Body of pancreas (tissue), 4 donors: ENCODE measurements around the gene SECTM1. TPM values are rescaled to one million over a fixed set of nuclear protein-coding genes. Genes with fewer than 3 reads are reported as not detected.

Experiments
- ATAC-seq: fragments of 150-250 bp; one replicate; pipeline ENCODE4 v1.9.1; 2016
- DNase-seq, 4 donors: peaks; one replicate each; pipeline ENCODE4 v3.0.0-alpha.2; 2019
- H3K27ac ChIP-seq, 4 donors: fragments of 200-600 bp; sonication (generic); 1 replicate in 3 of 4; 2 replicates in 1 of 4; pipeline versions ENCODE4 v1.5.1 to v1.6.1; 2016 to 2019; ENCODE audit warnings: mild to moderate bottlenecking in 1 of 4, mixed read lengths in 1 of 4, moderate library complexity in 1 of 4
- H3K27me3 ChIP-seq, 2 donors: fragments of 200-600 bp; sonication (generic); one replicate each; pipeline ENCODE4 v1.6.0; 2016; ENCODE audit warnings: mild to moderate bottlenecking in 1 of 2
- H3K36me3 ChIP-seq, 2 donors: fragments of 200-600 bp; sonication (generic); replicated peaks in 1 of 2; 2 replicates each; pipeline ENCODE4 v1.5.1; 2016; ENCODE audit warnings: low read depth in 2 of 2; ENCODE audit not compliant: insufficient read depth in 1 of 2
- H3K4me1 ChIP-seq: fragments of 200-600 bp; sonication (generic); one replicate; pipeline ENCODE4 v1.6.0; 2016
- H3K4me3 ChIP-seq, 2 donors: fragments of 200-600 bp; sonication (generic); 1 replicate in 1 of 2; 2 replicates in 1 of 2; pipeline ENCODE4 v1.5.1; 2016 to 2019
- H3K9me3 ChIP-seq, 3 donors: fragments of 200-600 bp; sonication (generic); 1 replicate in 2 of 3; 2 replicates in 1 of 3; pipeline ENCODE4 v1.5.1; 2016
- POLR2A ChIP-seq, 3 donors: fragments of 450-650 bp; IDR thresholded peaks; one replicate each; pipeline ENCODE4 v1.6.1; 2016; ENCODE audit warnings: antibody characterized with exemption in 3 of 3, mild to moderate bottlenecking in 2 of 3
- WGBS, 2 donors: methylation state at CpG; one replicate each; pipeline ENCODE4 v1.1.5; 2017; 5-methylcytosine and 5-hydroxymethylcytosine counted together
- intact Hi-C: fragments of 100-400 bp; cut with DNase I; formaldehyde crosslinking; loops from one replicate; pipeline ENCODE4 v1.15.1; 2023
- total RNA-seq, 2 donors: library from RNA; depleted of rRNA; stranded (reverse); fragments of >200 nt; gene quantifications; one replicate each; pipeline ENCODE4 v1.1.0, GENCODE V29; 2016
- TF ChIP-seq, protein P1 (sequence below), 7 experiments: fragments of 450-650 bp in 4 of 7; fragments of 200-600 bp in 3 of 7; sonication (generic) in 3 of 7; IDR thresholded peaks; one replicate each; pipeline ENCODE4 v1.5.1; 2016 to 2019; ENCODE audit warnings: antibody characterized with exemption in 7 of 7

The SECTM1 gene
- total RNA-seq, 2 donors from 2014 or later: 5.4 to 6.3 TPM

GRCh38 chr17:82302568-82302963 lies 31.0 kb downstream of the SECTM1 start:
- no peak for DNase-seq

DNA sequence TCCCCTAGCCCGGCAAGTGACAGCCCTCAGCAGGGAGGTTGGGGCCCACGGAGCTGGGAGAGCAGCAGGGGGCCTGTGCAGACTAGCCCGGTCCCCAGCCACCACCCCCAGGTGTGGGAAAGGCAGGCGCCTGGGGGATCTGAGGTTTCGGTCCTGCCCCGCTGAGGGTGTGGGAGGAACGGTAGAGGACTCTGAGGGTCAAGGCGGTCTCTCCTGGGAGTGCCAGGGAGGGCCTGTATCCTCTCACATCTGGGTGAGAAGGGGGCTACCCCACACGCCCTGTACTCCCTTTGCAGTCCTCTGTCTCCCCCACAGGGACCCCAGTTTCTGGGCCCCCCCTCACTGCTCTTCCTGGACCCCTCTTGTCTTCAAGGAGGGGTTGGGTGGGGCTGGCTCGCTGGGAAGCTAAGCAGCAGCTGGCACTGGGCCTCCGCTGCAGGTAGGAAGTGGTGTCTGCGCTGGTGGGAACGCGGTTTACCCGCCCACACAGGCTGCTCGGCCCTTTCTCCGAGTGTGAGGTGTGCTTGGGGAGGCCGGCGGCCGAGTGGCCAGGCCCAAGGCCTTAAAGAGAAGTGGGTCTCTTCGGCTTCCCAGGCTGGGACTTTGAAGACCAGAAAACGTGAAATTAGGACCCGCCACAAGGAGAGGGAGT lies 31.5 kb downstream of the SECTM1 start:
- intact Hi-C loops: no loop called here
- WGBS, 2 donors: 75 to 95% methylated on average over 13 to 22 of the region's 23 CpGs
- H3K4me1 ChIP-seq: peaks cover 26% of the 10 kb centered on the region

More at GRCh38 chr17:82302568-82302963, 31.0 kb downstream of the SECTM1 start:
- no peaks in the 10 kb centered on the region for H3K36me3 ChIP-seq
- no peaks in the 10 kb centered on the region for H3K27me3 ChIP-seq
- no peak overlapping the region for H3K4me3 ChIP-seq
- 88% methylated on average over 14 of the region's 15 CpGs; no CpG with 5 or more reads in 1 of the 2 donors for WGBS, 2 donors
- ATAC-seq: no peak
- no peaks in the 10 kb centered on the region for H3K9me3 ChIP-seq
- intact Hi-C loops: no loop called here
- peaks cover 21% of the 10 kb centered on the region for H3K4me1 ChIP-seq
- no peak overlapping the region for H3K27ac ChIP-seq
- no peak for TF ChIP-seq POLR2A (IDR thresholded peaks at IDR 0.05)
- TF ChIP-seq, protein P1, sequence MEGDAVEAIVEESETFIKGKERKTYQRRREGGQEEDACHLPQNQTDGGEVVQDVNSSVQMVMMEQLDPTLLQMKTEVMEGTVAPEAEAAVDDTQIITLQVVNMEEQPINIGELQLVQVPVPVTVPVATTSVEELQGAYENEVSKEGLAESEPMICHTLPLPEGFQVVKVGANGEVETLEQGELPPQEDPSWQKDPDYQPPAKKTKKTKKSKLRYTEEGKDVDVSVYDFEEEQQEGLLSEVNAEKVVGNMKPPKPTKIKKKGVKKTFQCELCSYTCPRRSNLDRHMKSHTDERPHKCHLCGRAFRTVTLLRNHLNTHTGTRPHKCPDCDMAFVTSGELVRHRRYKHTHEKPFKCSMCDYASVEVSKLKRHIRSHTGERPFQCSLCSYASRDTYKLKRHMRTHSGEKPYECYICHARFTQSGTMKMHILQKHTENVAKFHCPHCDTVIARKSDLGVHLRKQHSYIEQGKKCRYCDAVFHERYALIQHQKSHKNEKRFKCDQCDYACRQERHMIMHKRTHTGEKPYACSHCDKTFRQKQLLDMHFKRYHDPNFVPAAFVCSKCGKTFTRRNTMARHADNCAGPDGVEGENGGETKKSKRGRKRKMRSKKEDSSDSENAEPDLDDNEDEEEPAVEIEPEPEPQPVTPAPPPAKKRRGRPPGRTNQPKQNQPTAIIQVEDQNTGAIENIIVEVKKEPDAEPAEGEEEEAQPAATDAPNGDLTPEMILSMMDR (IDR thresholded peaks at IDR 0.05): no peak

DNA sequence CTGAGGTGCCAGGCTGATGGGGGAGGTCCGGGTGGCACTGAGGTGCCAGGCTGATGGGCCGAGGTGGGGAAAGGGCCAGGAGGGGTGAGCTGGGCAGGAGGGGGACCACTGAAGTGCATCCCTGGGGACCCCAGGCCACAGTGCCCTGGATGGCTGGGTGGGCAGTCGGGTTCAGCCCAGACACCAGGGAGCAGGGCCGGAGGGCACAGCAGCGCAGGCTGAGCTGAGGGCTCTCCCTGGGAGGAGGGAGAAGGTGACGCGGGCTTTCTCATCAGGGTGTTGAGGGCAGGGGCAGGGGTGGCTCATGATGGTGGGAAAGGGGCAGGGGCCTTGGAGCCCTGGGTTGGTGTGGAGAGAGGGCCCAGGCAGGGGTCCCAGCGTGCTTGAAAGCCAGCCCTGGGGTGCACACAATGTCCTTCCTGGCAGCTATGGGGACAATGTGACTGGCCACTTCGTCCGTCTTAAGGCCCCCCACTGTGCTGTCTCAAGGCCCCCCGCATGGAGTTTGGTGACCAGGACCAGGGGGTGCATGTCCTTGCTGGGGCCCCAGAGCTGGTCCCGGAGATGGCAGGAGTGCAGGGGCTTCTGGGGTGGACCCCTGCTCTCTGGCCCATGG lies 32.2 kb downstream of the SECTM1 start:
- Histone ChIP-seq H3K4me1 (peaks cover 33% of the 10 kb centered on the region), H3K9me3 (no peaks in the 10 kb centered on the region), H3K27me3 (no peaks in the 10 kb centered on the region), H3K4me3 (no peak overlapping the region), H3K27ac (no peak overlapping the region), H3K36me3 (no peaks in the 10 kb centered on the region)
- intact Hi-C loops: no loop called here
- ATAC-seq: no peak
- TF ChIP-seq POLR2A (IDR thresholded peaks at IDR 0.05): no peak
- TF ChIP-seq, protein P1 (IDR thresholded peaks at IDR 0.05): no peak
- DNase-seq: no peak
- 80 to 85% methylated on average over 7 to 12 of the region's 12 CpGs for WGBS, 2 donors

More for the DNA sequence above, 31.5 kb downstream of the SECTM1 start:
- TF ChIP-seq, protein P1 (IDR thresholded peaks at IDR 0.05): no peak
- TF ChIP-seq POLR2A (IDR thresholded peaks at IDR 0.05): no peak
- Histone ChIP-seq H3K27me3 (no peaks in the 10 kb centered on the region), H3K36me3 (no peaks in the 10 kb centered on the region), H3K9me3 (no peaks in the 10 kb centered on the region), H3K27ac (no peak overlapping the region), H3K4me3 (no peak overlapping the region)
- DNase-seq (no peak), ATAC-seq (no peak)

GRCh38 chr17:82300707-82301270 lies 32.8 kb downstream of the SECTM1 start:
- H3K27ac ChIP-seq: no peak overlapping the region
- intact Hi-C loops: no loop called here
- no peak for ATAC-seq

More at GRCh38 chr17:82300707-82301270, 32.8 kb downstream of the SECTM1 start:
- 34 to 42% methylated on average over 4 to 21 of the region's 21 CpGs for WGBS, 2 donors
- no peak for TF ChIP-seq POLR2A (IDR thresholded peaks at IDR 0.05)
- TF ChIP-seq, protein P1 (IDR thresholded peaks at IDR 0.05): peak; percentile 48 to 78 (median 63)
- Histone ChIP-seq H3K27me3 (no peaks in the 10 kb centered on the region), H3K4me1 (peaks cover 39% of the 10 kb centered on the region), H3K9me3 (no peaks in the 10 kb centered on the region), H3K36me3 (no peaks in the 10 kb centered on the region), H3K4me3 (no peak overlapping the region)
- DNase-seq: peak; percentile 72 to 81 (median 73)
